Keratinocyte (primary cell): ENCODE data around the gene LCN10. TPM values are rescaled to one million over a fixed set of nuclear protein-coding genes. Genes with fewer than 3 reads are reported as not detected.
A peak's percentile ranks its signal among the peaks of the same experiment; 100 is the strongest.

Experiments
- DNase-seq: peaks from one replicate; pipeline ENCODE4 v3.0.0-alpha.2; 2011; ENCODE audit warnings: low read depth, missing footprints, low spot score
- FAIRE-seq: peaks from 2 replicates; lab custom pipeline; 2011; peaks lifted over from hg19 to GRCh38; lab: Jason Lieb, UNC
- H2AFZ ChIP-seq: 2 replicates; pipeline ENCODE4 v1.6.0; 2012; ENCODE audit warnings: low read length, control low read depth, inconsistent platforms; ENCODE audit not compliant: control insufficient read depth
- H3K27ac ChIP-seq: 2 replicates; pipeline ENCODE4 v1.5.1; 2011; ENCODE audit warnings: low read length; ENCODE audit not compliant: control insufficient read depth, insufficient read depth
- H3K27me3 ChIP-seq: 3 replicates; pipeline ENCODE4 v1.6.0; 2011; ENCODE audit warnings: low read length; ENCODE audit not compliant: control insufficient read depth, insufficient read depth; ENCODE audit errors: extremely low read depth
- H3K36me3 ChIP-seq, 2 experiments: 2 replicates in 1 of 2; 3 replicates in 1 of 2; pipeline ENCODE4 v1.5.1; 2011; ENCODE audit warnings: low read length in 2 of 2, mild to moderate bottlenecking in 1 of 2; ENCODE audit not compliant: control insufficient read depth in 2 of 2, insufficient read depth in 2 of 2; ENCODE audit errors: extremely low read depth in 1 of 2
- H3K4me1 ChIP-seq: 3 replicates; pipeline ENCODE4 v1.5.1; 2011; ENCODE audit warnings: low read length; ENCODE audit not compliant: control insufficient read depth, insufficient read depth; ENCODE audit errors: extremely low read depth
- H3K4me2 ChIP-seq: 3 replicates; pipeline ENCODE4 v1.6.0; 2011; ENCODE audit warnings: low read depth, low read length; ENCODE audit not compliant: control insufficient read depth, insufficient read depth; ENCODE audit errors: extremely low read depth
- H3K4me3 ChIP-seq, 3 experiments: fragments of 200-600 bp in 1 of 3; sonication (generic) in 1 of 3; 2 replicates in 2 of 3; 3 replicates in 1 of 3; pipeline ENCODE4 v1.5.1; 2011 to 2016; ENCODE audit warnings: low read length in 3 of 3, mild to moderate bottlenecking in 3 of 3, control low read depth in 2 of 3, inconsistent platforms in 1 of 3, low read depth in 1 of 3, mixed read lengths in 1 of 3, mixed run types in 1 of 3, moderate library complexity in 1 of 3; ENCODE audit not compliant: control insufficient read depth in 2 of 3, insufficient read depth in 2 of 3; ENCODE audit errors: extremely low read depth in 1 of 3
- H3K79me2 ChIP-seq: 2 replicates; pipeline ENCODE4 v1.6.0; 2012; ENCODE audit warnings: low read length; ENCODE audit not compliant: control insufficient read depth, insufficient read depth
- H3K9ac ChIP-seq: 3 replicates; pipeline ENCODE4 v1.6.0; 2011; ENCODE audit warnings: low read length; ENCODE audit not compliant: control insufficient read depth, insufficient read depth; ENCODE audit errors: extremely low read depth
- H3K9me1 ChIP-seq: 3 replicates; pipeline ENCODE4 v1.6.0; 2011; ENCODE audit warnings: low read length; ENCODE audit not compliant: control insufficient read depth, insufficient read depth; ENCODE audit errors: extremely low read depth
- H3K9me3 ChIP-seq: 2 replicates; pipeline ENCODE4 v1.5.1; 2012; ENCODE audit warnings: low read depth, low read length; ENCODE audit not compliant: control insufficient read depth
- H4K20me1 ChIP-seq: 3 replicates; pipeline ENCODE4 v1.6.0; 2011; ENCODE audit warnings: low read length; ENCODE audit not compliant: control insufficient read depth, insufficient read depth; ENCODE audit errors: extremely low read depth
- EZH2 ChIP-seq: IDR thresholded peaks from one replicate; pipeline ENCODE4 v1.6.1; 2012; ENCODE audit warnings: inconsistent platforms, mild to moderate bottlenecking, low read length, moderate library complexity
- dilution Hi-C: fragments of 300-500 bp; cut with MboI; formaldehyde crosslinking; loops from one replicate; pipeline ENCODE4 v1.7.0; 2020; ENCODE audit warnings: low sequenced_read_pairs; ENCODE audit not compliant: extremely low pct_ligation_motif_present
- polyA plus RNA-seq, 5 experiments: library from polyadenylated mRNA; depleted of rRNA in 3 of 5; stranded (reverse) in 3 of 5; stranded (forward) in 1 of 5; unstranded in 1 of 5; fragments of >200 nt; gene quantifications; 1 replicate in 1 of 5; 2 replicates in 3 of 5; 3 replicates in 1 of 5; pipeline versions ENCODE4 v1.2.1 to v1.2.3, GENCODE V29; 2011 to 2012; ENCODE audit warnings: missing spikeins in 2 of 5, low read depth in 1 of 5, low replicate concordance in 1 of 5
- TF ChIP-seq, protein P1 (sequence below), 3 experiments: IDR thresholded peaks in 1 of 3; conservative IDR thresholded peaks in 1 of 3; optimal IDR thresholded peaks in 1 of 3; 2 replicates in 2 of 3; 3 replicates in 1 of 3; pipeline versions ENCODE3 to v1.5.1; 2011; ENCODE audit warnings: low read length in 3 of 3, mild to moderate bottlenecking in 3 of 3, moderate library complexity in 2 of 3, control low read depth in 1 of 3, inconsistent platforms in 1 of 3; ENCODE audit not compliant: insufficient read depth in 2 of 3; ENCODE audit errors: extremely low read depth in 1 of 3

The LCN10 gene
- polyA plus RNA-seq, 1 donor (not counting 4 experiments of a cell fraction or from before 2014, with no cell fraction given): not detected

DNA sequence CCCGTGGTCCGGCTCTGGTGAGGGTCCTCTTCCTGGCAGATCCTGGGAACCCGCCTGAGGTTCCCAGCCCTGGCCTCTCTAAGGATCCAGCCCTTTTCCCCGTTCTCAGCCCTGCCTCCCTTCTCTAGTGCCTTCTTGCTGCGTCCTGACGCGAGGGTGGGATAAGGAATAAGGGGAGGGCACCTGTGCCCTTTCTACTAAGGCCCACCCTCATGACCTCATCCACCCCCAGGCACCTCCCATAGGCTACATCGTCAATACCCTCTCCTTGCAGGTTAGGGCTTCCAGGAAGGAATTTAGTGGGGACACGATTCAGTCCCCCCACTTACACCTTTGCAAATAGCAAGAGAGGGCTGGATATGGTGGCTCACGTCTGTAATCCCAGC lies 41.1 kb downstream of the LCN10 start:
- H3K36me3 ChIP-seq: no peaks in the 10 kb centered on the region
- TF ChIP-seq, protein P1, sequence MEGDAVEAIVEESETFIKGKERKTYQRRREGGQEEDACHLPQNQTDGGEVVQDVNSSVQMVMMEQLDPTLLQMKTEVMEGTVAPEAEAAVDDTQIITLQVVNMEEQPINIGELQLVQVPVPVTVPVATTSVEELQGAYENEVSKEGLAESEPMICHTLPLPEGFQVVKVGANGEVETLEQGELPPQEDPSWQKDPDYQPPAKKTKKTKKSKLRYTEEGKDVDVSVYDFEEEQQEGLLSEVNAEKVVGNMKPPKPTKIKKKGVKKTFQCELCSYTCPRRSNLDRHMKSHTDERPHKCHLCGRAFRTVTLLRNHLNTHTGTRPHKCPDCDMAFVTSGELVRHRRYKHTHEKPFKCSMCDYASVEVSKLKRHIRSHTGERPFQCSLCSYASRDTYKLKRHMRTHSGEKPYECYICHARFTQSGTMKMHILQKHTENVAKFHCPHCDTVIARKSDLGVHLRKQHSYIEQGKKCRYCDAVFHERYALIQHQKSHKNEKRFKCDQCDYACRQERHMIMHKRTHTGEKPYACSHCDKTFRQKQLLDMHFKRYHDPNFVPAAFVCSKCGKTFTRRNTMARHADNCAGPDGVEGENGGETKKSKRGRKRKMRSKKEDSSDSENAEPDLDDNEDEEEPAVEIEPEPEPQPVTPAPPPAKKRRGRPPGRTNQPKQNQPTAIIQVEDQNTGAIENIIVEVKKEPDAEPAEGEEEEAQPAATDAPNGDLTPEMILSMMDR (optimal IDR thresholded peaks at IDR 0.05 in 1 of 3, IDR thresholded peaks at IDR 0.05 in 1 of 3, conservative IDR thresholded peaks at IDR 0.05 in 1 of 3; ENCODE audit: extremely low read depth in 1 of 3, insufficient read depth in 2 of 3, low read length in 3 of 3): no peak
- no peak for TF ChIP-seq EZH2
- H3K4me3 ChIP-seq: no peak overlapping the region
- H3K27ac ChIP-seq: no peak overlapping the region
- H2AFZ ChIP-seq: no peak overlapping the region
- no peaks in the 10 kb centered on the region for H4K20me1 ChIP-seq
- DNase-seq (no peak), FAIRE-seq (no peak)
- no peaks in the 10 kb centered on the region for H3K79me2 ChIP-seq
- H3K4me1 ChIP-seq: no peaks in the 10 kb centered on the region
- no peak overlapping the region for H3K4me2 ChIP-seq
- dilution Hi-C loops: no loop called here
- no peaks in the 10 kb centered on the region for H3K9me3 ChIP-seq
- no peaks in the 10 kb centered on the region for H3K9me1 ChIP-seq
- H3K27me3 ChIP-seq: peaks cover 13% of the 10 kb centered on the region
- H3K9ac ChIP-seq: no peak overlapping the region

DNA sequence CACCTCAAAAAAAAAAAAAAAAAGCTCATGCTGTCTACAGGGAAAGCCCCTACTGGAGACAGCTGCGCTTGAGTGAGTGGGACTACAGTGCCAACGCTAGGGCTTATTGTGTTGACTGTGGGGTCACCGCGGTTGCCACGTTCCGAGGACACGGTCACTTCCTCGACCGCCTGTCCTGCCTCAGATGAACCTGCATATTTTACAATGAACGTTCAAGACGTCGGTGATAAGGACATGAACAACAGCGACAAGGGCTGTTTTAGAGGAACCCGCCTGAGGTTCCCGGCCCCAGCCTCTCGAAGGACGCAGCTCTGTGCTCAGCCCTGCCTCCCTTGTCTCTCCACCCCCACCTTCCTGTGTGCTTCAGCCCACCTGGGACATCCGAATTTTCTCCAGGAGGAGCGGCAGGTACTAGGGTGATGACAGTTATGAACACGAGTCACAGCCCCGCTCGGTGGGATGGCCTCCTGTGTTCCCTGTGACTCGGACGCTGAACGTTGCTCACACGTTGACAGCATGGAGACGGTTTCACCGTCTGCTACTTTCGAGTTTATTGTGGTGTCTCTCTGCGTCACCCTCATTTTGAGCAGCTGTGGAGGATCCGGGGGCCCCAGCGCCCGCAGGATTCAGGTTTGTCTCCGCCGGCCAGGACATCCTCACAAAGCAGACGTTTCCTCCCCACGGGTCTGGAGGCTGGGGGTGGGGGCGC lies 41.6 kb downstream of the LCN10 start:
- Histone ChIP-seq H3K27me3 (peaks cover 13% of the 10 kb centered on the region), H2AFZ (no peak overlapping the region), H3K36me3 (no peaks in the 10 kb centered on the region), H3K27ac (no peak overlapping the region), H3K4me1 (no peaks in the 10 kb centered on the region), H3K4me3 (no peak overlapping the region), H3K79me2 (no peaks in the 10 kb centered on the region), H3K9me3 (no peaks in the 10 kb centered on the region), H3K9ac (no peak overlapping the region), H3K4me2 (no peak overlapping the region), H3K9me1 (no peaks in the 10 kb centered on the region), H4K20me1 (peaks cover 3% of the 10 kb centered on the region)
- TF ChIP-seq EZH2: peak; percentile 33
- TF ChIP-seq, protein P1 (optimal IDR thresholded peaks at IDR 0.05 in 1 of 3, IDR thresholded peaks at IDR 0.05 in 1 of 3, conservative IDR thresholded peaks at IDR 0.05 in 1 of 3; ENCODE audit: extremely low read depth in 1 of 3, insufficient read depth in 2 of 3, low read length in 3 of 3): no peak
- DNase-seq: no peak
- FAIRE-seq: no peak
- dilution Hi-C loops: no loop called here
